Measurements from ENCODE around the gene LPCAT4.

The LPCAT4 gene

GRCh38 chr15:34323217-34323616 lies 43.8 kb downstream of the LPCAT4 start:
- TF ChIP-seq, protein P1, sequence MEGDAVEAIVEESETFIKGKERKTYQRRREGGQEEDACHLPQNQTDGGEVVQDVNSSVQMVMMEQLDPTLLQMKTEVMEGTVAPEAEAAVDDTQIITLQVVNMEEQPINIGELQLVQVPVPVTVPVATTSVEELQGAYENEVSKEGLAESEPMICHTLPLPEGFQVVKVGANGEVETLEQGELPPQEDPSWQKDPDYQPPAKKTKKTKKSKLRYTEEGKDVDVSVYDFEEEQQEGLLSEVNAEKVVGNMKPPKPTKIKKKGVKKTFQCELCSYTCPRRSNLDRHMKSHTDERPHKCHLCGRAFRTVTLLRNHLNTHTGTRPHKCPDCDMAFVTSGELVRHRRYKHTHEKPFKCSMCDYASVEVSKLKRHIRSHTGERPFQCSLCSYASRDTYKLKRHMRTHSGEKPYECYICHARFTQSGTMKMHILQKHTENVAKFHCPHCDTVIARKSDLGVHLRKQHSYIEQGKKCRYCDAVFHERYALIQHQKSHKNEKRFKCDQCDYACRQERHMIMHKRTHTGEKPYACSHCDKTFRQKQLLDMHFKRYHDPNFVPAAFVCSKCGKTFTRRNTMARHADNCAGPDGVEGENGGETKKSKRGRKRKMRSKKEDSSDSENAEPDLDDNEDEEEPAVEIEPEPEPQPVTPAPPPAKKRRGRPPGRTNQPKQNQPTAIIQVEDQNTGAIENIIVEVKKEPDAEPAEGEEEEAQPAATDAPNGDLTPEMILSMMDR (IDR thresholded peaks at IDR 0.05; ENCODE audit: insufficient read depth, low read length, poor library complexity, severe bottlenecking): no peak
- no peak for TF ChIP-seq EZH2phosphoT487 (conservative IDR thresholded peaks at IDR 0.05; ENCODE audit: low read length)
- Histone ChIP-seq H3K9me3 (ENCODE audit: insufficient read depth, low read length) (no peaks in the 10 kb centered on the region), H3K36me3 (ENCODE audit: low read length) (no peaks in the 10 kb centered on the region), H2AFZ (ENCODE audit: low read depth, low read length, severe bottlenecking) (no peak overlapping the region), H3K79me2 (ENCODE audit: insufficient read depth, low read length) (no peaks in the 10 kb centered on the region), H4K20me1 (ENCODE audit: low read depth, low read length) (no peaks in the 10 kb centered on the region), H3K27ac (ENCODE audit: low read depth, low read length) (no peak overlapping the region), H3K27me3 (ENCODE audit: low read length) (peaks cover 3% of the 10 kb centered on the region; the same call in 1 of the 2 replicates), H3F3A (ENCODE audit: insufficient read depth) (no peaks in the 10 kb centered on the region), H3K9me2 (replicated peaks; ENCODE audit: insufficient read depth, low read length) (no peaks in the 10 kb centered on the region), H3K4me2 (ENCODE audit: low read depth, low read length, poor library complexity, severe bottlenecking) (no peak overlapping the region), H3K9ac (ENCODE audit: low read length) (no peak overlapping the region), H3K4me3 (ENCODE audit: insufficient read depth, low read length, poor library complexity, severe bottlenecking) (no peak overlapping the region)

DNA sequence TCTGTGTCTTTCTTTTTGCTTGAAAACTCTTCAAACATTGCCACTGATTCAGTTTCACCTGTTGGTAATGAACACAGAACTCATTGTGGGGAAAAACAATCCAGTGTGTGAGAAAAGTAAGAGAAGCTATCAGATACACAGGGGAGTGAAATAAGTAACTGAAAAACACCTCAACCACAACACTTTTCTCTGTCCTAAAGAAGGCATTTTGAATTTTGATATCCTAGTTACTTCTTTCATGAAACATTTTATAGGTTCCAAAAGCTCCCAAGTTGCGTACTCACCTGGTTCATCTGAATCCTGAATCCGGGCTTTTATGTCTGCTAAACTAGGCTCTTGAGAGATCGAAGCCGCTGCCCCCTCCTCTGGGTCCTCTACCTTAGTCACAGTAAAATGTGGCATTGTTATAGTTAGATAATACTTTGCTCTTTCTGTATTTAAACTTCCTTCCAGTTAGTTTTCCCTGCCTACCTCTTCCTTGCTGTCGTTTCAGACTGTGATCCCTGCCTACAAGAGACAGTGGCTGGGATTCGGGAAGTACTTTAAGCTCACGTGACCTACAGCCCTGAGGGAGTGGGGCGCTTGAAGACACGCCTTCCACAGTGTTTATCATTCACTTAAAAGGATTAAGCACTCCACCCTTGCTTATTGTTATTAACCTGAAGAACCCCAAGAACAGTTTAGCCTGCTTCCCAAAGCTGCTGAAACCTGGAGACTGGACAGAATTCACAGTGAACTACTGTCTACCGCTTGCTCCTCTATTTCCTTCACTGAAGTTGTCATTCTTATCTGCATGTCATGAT lies 48.5 kb downstream of the LPCAT4 start:
- Histone ChIP-seq H3K9me3 (ENCODE audit: insufficient read depth, low read length) (no peaks in the 10 kb centered on the region), H3K27ac (ENCODE audit: low read depth, low read length) (no peak overlapping the region), H3K79me2 (ENCODE audit: insufficient read depth, low read length) (no peaks in the 10 kb centered on the region), H3K27me3 (ENCODE audit: low read length) (no peaks in the 10 kb centered on the region), H3K36me3 (ENCODE audit: low read length) (no peaks in the 10 kb centered on the region), H3K4me3 (ENCODE audit: insufficient read depth, low read length, poor library complexity, severe bottlenecking) (peak overlapping the region; percentile 32), H3F3A (ENCODE audit: insufficient read depth) (no peaks in the 10 kb centered on the region), H3K9ac (ENCODE audit: low read length) (peak overlapping the region; percentile 27), H3K4me2 (ENCODE audit: low read depth, low read length, poor library complexity, severe bottlenecking) (peak overlapping the region; percentile 59), H4K20me1 (ENCODE audit: low read depth, low read length) (no peaks in the 10 kb centered on the region), H2AFZ (ENCODE audit: low read depth, low read length, severe bottlenecking) (peak overlapping the region; percentile 17), H3K9me2 (replicated peaks; ENCODE audit: insufficient read depth, low read length) (no peaks in the 10 kb centered on the region)
- TF ChIP-seq EZH2phosphoT487 (conservative IDR thresholded peaks at IDR 0.05; ENCODE audit: low read length): no peak

- no peaks in the 10 kb centered on the region for H4K20me1 ChIP-seq (ENCODE audit: low read depth, low read length)
- no peaks in the 10 kb centered on the region for H3K9me2 ChIP-seq (replicated peaks; ENCODE audit: insufficient read depth, low read length)
- no peaks in the 10 kb centered on the region for H3K79me2 ChIP-seq (ENCODE audit: insufficient read depth, low read length)
- TF ChIP-seq EZH2phosphoT487 (conservative IDR thresholded peaks at IDR 0.05; ENCODE audit: low read length): no peak
- TF ChIP-seq, protein P1 (IDR thresholded peaks at IDR 0.05; ENCODE audit: insufficient read depth, low read length, poor library complexity, severe bottlenecking): no peak
- H2AFZ ChIP-seq (ENCODE audit: low read depth, low read length, severe bottlenecking): no peak overlapping the region
- no peaks in the 10 kb centered on the region for H3K36me3 ChIP-seq (ENCODE audit: low read length)
- no peaks in the 10 kb centered on the region for H3F3A ChIP-seq (ENCODE audit: insufficient read depth)
- no peak overlapping the region for H3K4me2 ChIP-seq (ENCODE audit: low read depth, low read length, poor library complexity, severe bottlenecking)
- no peaks in the 10 kb centered on the region for H3K27me3 ChIP-seq (ENCODE audit: low read length)
- no peak overlapping the region for H3K4me3 ChIP-seq (ENCODE audit: insufficient read depth, low read length, poor library complexity, severe bottlenecking)
- no peak overlapping the region for H3K9ac ChIP-seq (ENCODE audit: low read length)
- H3K9me3 ChIP-seq (ENCODE audit: insufficient read depth, low read length): no peaks in the 10 kb centered on the region
- no peak overlapping the region for H3K27ac ChIP-seq (ENCODE audit: low read depth, low read length)
Measured at GRCh38 chr15:34314491-34315490, 52.2 kb downstream of the LPCAT4 start.

Data from SU-DHL-6 (cell line).